SK-N-SH treated with all-trans-retinoic acid at 6 μM for 48 hours (cell line): ENCODE measurements around the gene ZFYVE19.

Source experiments
- ATAC-seq: fragments of 200-7000 bp; cut with Tn5 transposase; 3 replicates; pipeline ENCODE4 v1.9.1; 2020; ENCODE audit warnings: mild to moderate bottlenecking, moderate library complexity
- ARNTL ChIP-seq: fragments of 450-650 bp; formaldehyde crosslinking; IDR thresholded peaks from 2 replicates; pipeline ENCODE4 v1.5.0; 2020; ENCODE audit warnings: low read depth, mild to moderate bottlenecking, moderate library complexity, borderline replicate concordance
- BACH2 ChIP-seq: fragments of 250-450 bp; sonication (Bioruptor Pico); IDR thresholded peaks from 2 replicates; pipeline ENCODE4 v1.9.0; 2021; ENCODE audit warnings: mild to moderate bottlenecking, borderline replicate concordance
- CREB5 ChIP-seq: fragments of 250-450 bp; sonication (Bioruptor Pico); IDR thresholded peaks from 2 replicates; pipeline ENCODE4 v1.5.1; 2020; ENCODE audit warnings: low read depth, mild to moderate bottlenecking, moderate library complexity
- CSDC2 ChIP-seq: fragments of 250-450 bp; sonication (Bioruptor Pico); IDR thresholded peaks from 2 replicates; pipeline ENCODE4 v1.5.0; 2020; ENCODE audit warnings: mild to moderate bottlenecking, moderate library complexity
- CSRNP3 ChIP-seq: fragments of 250-450 bp; sonication (Bioruptor Pico); IDR thresholded peaks from 2 replicates; pipeline ENCODE4 v1.5.1; 2021; ENCODE audit warnings: mild to moderate bottlenecking, moderate library complexity
- ESRRG ChIP-seq: fragments of 250-450 bp; sonication (Bioruptor Pico); IDR thresholded peaks from 2 replicates; pipeline ENCODE4 v1.6.1; 2021; ENCODE audit warnings: mild to moderate bottlenecking
- GLIS3 ChIP-seq: fragments of 250-450 bp; sonication (Bioruptor Pico); IDR thresholded peaks from 2 replicates; pipeline ENCODE4 v1.5.0; 2020; ENCODE audit warnings: mild to moderate bottlenecking, moderate library complexity
- ISL1 ChIP-seq: fragments of 250-450 bp; sonication (Bioruptor Pico); IDR thresholded peaks from 2 replicates; pipeline ENCODE4 v2.1.2; 2022; ENCODE audit warnings: mild to moderate bottlenecking, moderate library complexity
- OSR1 ChIP-seq: fragments of 250-450 bp; sonication (Bioruptor Pico); IDR thresholded peaks from 2 replicates; pipeline ENCODE4 v1.8.0; 2022; ENCODE audit warnings: moderate library complexity, mild to moderate bottlenecking, inconsistent platforms
- PATZ1 ChIP-seq: fragments of 250-450 bp; sonication (Bioruptor Pico); IDR thresholded peaks from 2 replicates; pipeline ENCODE4 v1.8.0; 2020; ENCODE audit warnings: mild to moderate bottlenecking, moderate library complexity, borderline replicate concordance
- POU6F1 ChIP-seq: fragments of 250-450 bp; sonication (Bioruptor Pico); IDR thresholded peaks from 2 replicates; pipeline ENCODE4 v1.8.0; 2021; ENCODE audit warnings: low read depth, mild to moderate bottlenecking, moderate library complexity, borderline replicate concordance
- PPARA ChIP-seq: fragments of 250-450 bp; sonication (Bioruptor Pico); IDR thresholded peaks from 2 replicates; pipeline ENCODE4 v1.5.0; 2020; ENCODE audit warnings: mild to moderate bottlenecking, borderline replicate concordance
- RARB ChIP-seq: fragments of 250-450 bp; sonication (Bioruptor Pico); IDR thresholded peaks from 2 replicates; pipeline ENCODE4 v1.8.0; 2021; ENCODE audit warnings: mild to moderate bottlenecking, moderate library complexity
- SNAI2 ChIP-seq: fragments of 250-450 bp; sonication (Bioruptor Pico); IDR thresholded peaks from 2 replicates; pipeline ENCODE4 v1.5.0; 2020; ENCODE audit warnings: mild to moderate bottlenecking, moderate library complexity
- TCF4 ChIP-seq: fragments of 250-450 bp; sonication (Bioruptor Pico); IDR thresholded peaks from 2 replicates; pipeline ENCODE4 v1.8.0; 2021; ENCODE audit warnings: mild to moderate bottlenecking, moderate library complexity, borderline replicate concordance
- TOX ChIP-seq: fragments of 250-450 bp; sonication (Bioruptor Pico); IDR thresholded peaks from 2 replicates; pipeline ENCODE4 v1.8.0; 2021; ENCODE audit warnings: mild to moderate bottlenecking, moderate library complexity, borderline replicate concordance
- TSHZ2 ChIP-seq: fragments of 250-450 bp; sonication (Bioruptor Pico); IDR thresholded peaks from 2 replicates; pipeline ENCODE4 v1.5.0; 2020; ENCODE audit warnings: mild to moderate bottlenecking, moderate library complexity
- ZFP3 ChIP-seq: fragments of 250-450 bp; sonication (Bioruptor Pico); IDR thresholded peaks from 2 replicates; pipeline ENCODE4 v1.5.0; 2020; ENCODE audit warnings: mild to moderate bottlenecking, moderate library complexity
- ZFP30 ChIP-seq: fragments of 450-650 bp; formaldehyde crosslinking; IDR thresholded peaks from 2 replicates; pipeline ENCODE4 v1.5.0; 2022; ENCODE audit warnings: mild to moderate bottlenecking, moderate library complexity
- ZNF565 ChIP-seq: fragments of 450-650 bp; formaldehyde crosslinking; conservative IDR thresholded peaks from 2 replicates; pipeline ENCODE4 v1.5.0; 2020; ENCODE audit warnings: low read depth, mild to moderate bottlenecking, moderate library complexity
- ZNF70 ChIP-seq: fragments of 450-650 bp; formaldehyde crosslinking; IDR thresholded peaks from 2 replicates; pipeline ENCODE4 v1.5.0; 2020; ENCODE audit warnings: mild to moderate bottlenecking, moderate library complexity
- ZNF8 ChIP-seq: fragments of 450-650 bp; formaldehyde crosslinking; IDR thresholded peaks from 2 replicates; pipeline ENCODE4 v1.5.0; 2020; ENCODE audit warnings: mild to moderate bottlenecking, moderate library complexity

The ZFYVE19 gene

GRCh38 chr15:40846841-40847222 lies 39.9 kb downstream of the ZFYVE19 start:
- ATAC-seq: no peak
- no peak for TF ChIP-seq TOX (CRISPR knock-in tag)
- TF ChIP-seq TSHZ2 (CRISPR knock-in tag): no peak
- TF ChIP-seq POU6F1 (CRISPR knock-in tag): no peak
- TF ChIP-seq BACH2 (CRISPR knock-in tag): no peak
- TF ChIP-seq ZNF565 (CRISPR knock-in tag): no peak
- TF ChIP-seq ISL1: no peak
- no peak for TF ChIP-seq PPARA
- TF ChIP-seq RARB (CRISPR knock-in tag): no peak
- TF ChIP-seq TCF4 (CRISPR knock-in tag): no peak
- TF ChIP-seq ZFP3 (CRISPR knock-in tag): no peak
- TF ChIP-seq OSR1: no peak
- no peak for TF ChIP-seq ARNTL (CRISPR knock-in tag)
- TF ChIP-seq CSRNP3 (CRISPR knock-in tag): no peak
- TF ChIP-seq GLIS3 (CRISPR knock-in tag): no peak
- TF ChIP-seq ESRRG (CRISPR knock-in tag): no peak
- no peak for TF ChIP-seq ZFP30 (CRISPR knock-in tag)

GRCh38 chr15:40847223-40847961 lies 40.5 kb downstream of the ZFYVE19 start:
- peak; percentile 79 for ATAC-seq
- no peak for TF ChIP-seq ZNF70 (CRISPR knock-in tag)
- TF ChIP-seq ESRRG (CRISPR knock-in tag): no peak
- TF ChIP-seq ZFP30 (CRISPR knock-in tag): no peak
- no peak for TF ChIP-seq CREB5
- TF ChIP-seq POU6F1 (CRISPR knock-in tag): no peak
- no peak for TF ChIP-seq TCF4 (CRISPR knock-in tag)

GRCh38 chr15:40850576-40851112 lies 43.8 kb downstream of the ZFYVE19 start:
- no peak for TF ChIP-seq ARNTL (CRISPR knock-in tag)

GRCh38 chr15:40852529-40852928 lies 45.6 kb downstream of the ZFYVE19 start:
- ATAC-seq: no peak
- TF ChIP-seq ZNF8 (CRISPR knock-in tag): no peak
- no peak for TF ChIP-seq GLIS3 (CRISPR knock-in tag)
- TF ChIP-seq CSDC2: no peak
- no peak for TF ChIP-seq BACH2 (CRISPR knock-in tag)
- no peak for TF ChIP-seq SNAI2 (CRISPR knock-in tag)
- no peak for TF ChIP-seq PPARA
- TF ChIP-seq PATZ1 (CRISPR knock-in tag): no peak
- no peak for TF ChIP-seq TSHZ2 (CRISPR knock-in tag)
- TF ChIP-seq ZNF565 (CRISPR knock-in tag): no peak

More at GRCh38 chr15:40850576-40851112, 43.8 kb downstream of the ZFYVE19 start:
- ATAC-seq: no peak
